Type B pancreatic cell (in vitro differentiated cells): ENCODE results near the gene ARHGEF16. TPM values are rescaled to one million over a fixed set of nuclear protein-coding genes. Genes with fewer than 3 reads are reported as not detected.

Source experiments
- DNase-seq: peaks from one replicate; pipeline ENCODE4 v3.0.0; 2021; ENCODE audit warnings: mixed read lengths; ENCODE audit not compliant: unreplicated experiment; ENCODE audit errors: extremely low spot score
- H3K27ac Mint-ChIP-seq: 2 replicates; pipeline ENCODE4 v1.8.0; 2021; ENCODE audit warnings: mild to moderate bottlenecking, mixed read lengths
- H3K27me3 Mint-ChIP-seq: 2 replicates; pipeline ENCODE4 v1.8.0; 2021; ENCODE audit warnings: mixed read lengths
- H3K36me3 Mint-ChIP-seq: 2 replicates; pipeline ENCODE4 v1.8.0; 2021; ENCODE audit warnings: mixed read lengths
- H3K4me1 Mint-ChIP-seq: one replicate; pipeline ENCODE4 v1.8.0; 2021; ENCODE audit warnings: mixed read lengths; ENCODE audit not compliant: unreplicated experiment
- H3K4me3 Mint-ChIP-seq: 2 replicates; pipeline ENCODE4 v1.8.0; 2021; ENCODE audit warnings: mild to moderate bottlenecking, mixed read lengths
- H3K9me3 Mint-ChIP-seq: 2 replicates; pipeline ENCODE4 v1.8.0; 2021; ENCODE audit warnings: mixed read lengths
- CTCF ChIP-seq: fragments of 200-600 bp; sonication (generic); conservative IDR thresholded peaks from 2 replicates; pipeline ENCODE4 v1.5.0; 2021; ENCODE audit warnings: antibody characterized with exemption, mild to moderate bottlenecking
- total RNA-seq: library from RNA; stranded (reverse); gene quantifications from 2 replicates; pipeline ENCODE4 v1.2.1, GENCODE V29; 2021; ENCODE audit warnings: low replicate concordance

The ARHGEF16 gene
- total RNA-seq, 1 donor from 2014 or later, result 16.1 TPM

- Mint-ChIP-seq H3K9me3 (no peaks in the 10 kb centered on the region), H3K36me3 (no peaks in the 10 kb centered on the region)
- no peak for DNase-seq
These were observed 9.6 kb downstream of the ARHGEF16 start for GRCh38 chr1:3463891-3464648.

DNA sequence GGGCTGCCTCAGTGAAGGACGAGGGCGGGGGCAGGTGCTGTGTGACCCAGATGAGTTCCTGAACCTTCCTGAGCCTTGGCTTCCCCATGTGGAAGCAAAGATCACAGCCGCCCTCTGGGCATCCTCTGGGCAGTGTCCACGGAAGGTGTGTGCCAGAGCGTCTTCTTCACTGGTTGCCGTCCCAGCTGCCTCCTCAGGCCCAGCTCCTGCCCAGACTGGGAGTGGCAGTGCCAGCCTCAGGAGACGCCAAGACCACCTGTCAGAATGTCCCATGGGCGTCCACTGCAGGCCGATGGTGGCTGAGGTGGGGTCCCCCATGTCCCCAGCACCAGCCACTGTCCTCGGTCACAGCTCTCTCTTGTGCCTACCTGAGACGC lies 10.2 kb downstream of the ARHGEF16 start:
- no peaks in the 10 kb centered on the region for H3K9me3 Mint-ChIP-seq
- no peaks in the 10 kb centered on the region for H3K27me3 Mint-ChIP-seq
- no peaks in the 10 kb centered on the region for H3K36me3 Mint-ChIP-seq
- TF ChIP-seq CTCF, result no peak
- DNase-seq, result no peak
- peaks cover 11% of the 10 kb centered on the region for H3K4me1 Mint-ChIP-seq
- H3K4me3 Mint-ChIP-seq, result no peak overlapping the region
- H3K27ac Mint-ChIP-seq, result no peak overlapping the region

More at GRCh38 chr1:3463891-3464648, 9.6 kb downstream of the ARHGEF16 start:
- Mint-ChIP-seq H3K4me3 (no peak overlapping the region), H3K27ac (no peak overlapping the region), H3K27me3 (no peaks in the 10 kb centered on the region), H3K4me1 (peaks cover 14% of the 10 kb centered on the region)
- TF ChIP-seq CTCF, result no peak

GRCh38 chr1:3465091-3465934 lies 10.8 kb downstream of the ARHGEF16 start:
- no peak for DNase-seq
- Mint-ChIP-seq H3K4me1 (peaks cover 6% of the 10 kb centered on the region), H3K4me3 (no peak overlapping the region), H3K9me3 (no peaks in the 10 kb centered on the region), H3K27ac (no peak overlapping the region), H3K27me3 (no peaks in the 10 kb centered on the region), H3K36me3 (no peaks in the 10 kb centered on the region)
- TF ChIP-seq CTCF, result no peak

GRCh38 chr1:3465935-3466321 lies 11.5 kb downstream of the ARHGEF16 start:
- no peak for DNase-seq
- H3K27ac Mint-ChIP-seq, result no peak overlapping the region
- TF ChIP-seq CTCF, result no peak
- no peaks in the 10 kb centered on the region for H3K9me3 Mint-ChIP-seq
- H3K27me3 Mint-ChIP-seq, result no peaks in the 10 kb centered on the region
- H3K4me3 Mint-ChIP-seq, result no peak overlapping the region
- H3K36me3 Mint-ChIP-seq, result no peaks in the 10 kb centered on the region
- H3K4me1 Mint-ChIP-seq, result peaks cover 6% of the 10 kb centered on the region

GRCh38 chr1:3466366-3467075 lies 12.1 kb downstream of the ARHGEF16 start:
- Mint-ChIP-seq H3K27ac (no peak overlapping the region), H3K9me3 (no peaks in the 10 kb centered on the region), H3K4me3 (no peak overlapping the region), H3K36me3 (no peaks in the 10 kb centered on the region), H3K27me3 (no peaks in the 10 kb centered on the region), H3K4me1 (peaks cover 6% of the 10 kb centered on the region)
- DNase-seq, result no peak
- TF ChIP-seq CTCF, result no peak
